HepG2 (cell line): ENCODE measurements around the gene WDFY1. TPM values are rescaled to one million over a fixed set of nuclear protein-coding genes. Genes with fewer than 3 reads are reported as not detected.
A peak's percentile ranks its signal among the peaks of the same experiment; 100 is the strongest.

ENCODE experiments used
- ARID2 ChIP-seq: sonication (generic); formaldehyde crosslinking; IDR thresholded peaks from 2 replicates; pipeline ENCODE4 v1.8.1; 2022; ENCODE audit warnings: mild to moderate bottlenecking, missing genetic modification reagents, borderline replicate concordance
- CREM ChIP-seq, 2 experiments: sonication (generic) in 1 of 2; formaldehyde crosslinking in 1 of 2; IDR thresholded peaks; 2 replicates each; pipeline versions ENCODE4 v1.4.0 to v1.6.1; 2016 to 2020; ENCODE audit warnings: antibody characterized with exemption in 1 of 2, mild to moderate bottlenecking in 1 of 2, missing genetic modification reagents in 1 of 2
- ELF4 ChIP-seq: sonication (generic); formaldehyde crosslinking; IDR thresholded peaks from 2 replicates; pipeline ENCODE4 v1.5.0; 2020; ENCODE audit warnings: missing genetic modification reagents, mild to moderate bottlenecking, moderate library complexity, borderline replicate concordance
- ISX ChIP-seq: sonication (generic); formaldehyde crosslinking; conservative IDR thresholded peaks from 2 replicates; pipeline ENCODE4 v1.5.0; 2020; ENCODE audit warnings: missing genetic modification reagents
- KAT8 ChIP-seq: IDR thresholded peaks from 2 replicates; pipeline ENCODE4 v1.6.1; 2016; ENCODE audit warnings: missing genetic modification reagents, missing compliant biosample characterization
- KMT2B ChIP-seq: IDR thresholded peaks from 2 replicates; pipeline ENCODE4 v1.6.1; 2016; ENCODE audit warnings: missing genetic modification reagents, missing compliant biosample characterization
- MAX ChIP-seq: IDR thresholded peaks from 2 replicates; pipeline ENCODE4 v1.6.1; 2012; ENCODE audit warnings: inconsistent platforms
- MED1 ChIP-seq: sonication (generic); formaldehyde crosslinking; IDR thresholded peaks from 2 replicates; pipeline ENCODE4 v1.4.0; 2020; ENCODE audit warnings: missing genetic modification reagents
- MED13 ChIP-seq: sonication (generic); formaldehyde crosslinking; IDR thresholded peaks from 2 replicates; pipeline ENCODE4 v1.5.0; 2020; ENCODE audit warnings: missing genetic modification reagents
- MTF2 ChIP-seq: sonication (generic); formaldehyde crosslinking; IDR thresholded peaks from 2 replicates; pipeline ENCODE4 v1.5.0; 2020; ENCODE audit warnings: missing genetic modification reagents, borderline replicate concordance
- NFYB ChIP-seq: sonication (generic); formaldehyde crosslinking; IDR thresholded peaks from 2 replicates; pipeline ENCODE4 v1.4.0; 2020; ENCODE audit warnings: missing genetic modification reagents
- SMYD3 ChIP-seq: sonication (generic); formaldehyde crosslinking; IDR thresholded peaks from 2 replicates; pipeline ENCODE4 v1.8.1; 2023; ENCODE audit warnings: mild to moderate bottlenecking, missing genetic modification reagents
- SP4 ChIP-seq: sonication (generic); formaldehyde crosslinking; IDR thresholded peaks from 2 replicates; pipeline ENCODE4 v1.8.1; 2023; ENCODE audit warnings: mild to moderate bottlenecking, missing genetic modification reagents
- TBP ChIP-seq: sonication (generic); formaldehyde crosslinking; IDR thresholded peaks from 2 replicates; pipeline ENCODE4 v1.5.0; 2020; ENCODE audit warnings: missing genetic modification reagents
- ZMYM4 ChIP-seq: sonication (generic); formaldehyde crosslinking; IDR thresholded peaks from 2 replicates; pipeline ENCODE4 v1.8.1; 2023; ENCODE audit warnings: mild to moderate bottlenecking, missing genetic modification reagents
- ZNF207 ChIP-seq: fragments of 450-650 bp; IDR thresholded peaks from 2 replicates; pipeline ENCODE4 v1.6.1; 2016; ENCODE audit warnings: antibody characterized with exemption, borderline replicate concordance
- ZNF44 ChIP-seq: sonication (generic); formaldehyde crosslinking; IDR thresholded peaks from 2 replicates; pipeline ENCODE4 v1.5.1; 2020; ENCODE audit warnings: mild to moderate bottlenecking, missing genetic modification reagents
- ZNF703 ChIP-seq: sonication (generic); formaldehyde crosslinking; IDR thresholded peaks from 2 replicates; pipeline ENCODE4 v1.5.1; 2020; ENCODE audit warnings: missing genetic modification reagents, mild to moderate bottlenecking, moderate library complexity, borderline replicate concordance
- ZNF704 ChIP-seq: sonication (generic); formaldehyde crosslinking; IDR thresholded peaks from 2 replicates; pipeline ENCODE4 v1.8.1; 2023; ENCODE audit warnings: mild to moderate bottlenecking, inconsistent platforms, moderate library complexity, missing genetic modification reagents, borderline replicate concordance
- ZNF746 ChIP-seq: sonication (generic); formaldehyde crosslinking; IDR thresholded peaks from 2 replicates; pipeline ENCODE4 v1.8.0; 2022; ENCODE audit warnings: mild to moderate bottlenecking, missing genetic modification reagents
- ZNF766 ChIP-seq: sonication (generic); formaldehyde crosslinking; IDR thresholded peaks from 2 replicates; pipeline ENCODE4 v1.5.0; 2020; ENCODE audit warnings: missing genetic modification reagents, borderline replicate concordance
- polyA plus RNA-seq, 8 experiments: library from polyadenylated mRNA; depleted of rRNA in 3 of 8; stranded (reverse) in 7 of 8; unstranded in 1 of 8; fragments of >200 nt; fragmentation: Illumina TruSeq in 4 of 8; extraction: Trizol in 4 of 8; gene quantifications; 2 replicates each; pipeline versions ENCODE4 v1.2.1 to v1.2.3, GENCODE V29; 2011 to 2016; ENCODE audit warnings: low read depth in 4 of 8, missing spikeins in 1 of 8, mixed read lengths in 1 of 8; ENCODE audit not compliant: insufficient read depth in 1 of 8
- total RNA-seq, 5 experiments: library from RNA; depleted of rRNA; stranded (reverse); fragments of >200 nt; fragmentation: Illumina TruSeq; extraction: Trizol; gene quantifications; 2 replicates each; pipeline ENCODE4 v1.2.3, GENCODE V29; 2016; ENCODE audit warnings: low read depth in 1 of 5
- TF ChIP-seq, protein P1 (sequence below): IDR thresholded peaks from 2 replicates; pipeline ENCODE4 v1.6.1; 2016; ENCODE audit warnings: low read depth, borderline replicate concordance
- TF ChIP-seq, protein P2 (sequence below): IDR thresholded peaks from 2 replicates; pipeline ENCODE4 v1.6.1; 2016
- TF ChIP-seq, protein P3 (sequence below): sonication (generic); formaldehyde crosslinking; IDR thresholded peaks from 2 replicates; pipeline ENCODE4 v1.4.0; 2020; ENCODE audit warnings: mild to moderate bottlenecking, missing genetic modification reagents
- TF ChIP-seq, protein P4 (sequence below): sonication (generic); formaldehyde crosslinking; IDR thresholded peaks from 2 replicates; pipeline ENCODE4 v1.5.1; 2020; ENCODE audit warnings: mild to moderate bottlenecking, moderate library complexity, missing genetic modification reagents

The WDFY1 gene
- total and polyA plus RNA-seq, 2 of the 13 experiments (the other 11 are each of a cell fraction or from before 2014, with no cell fraction given): 77.0 to 78.4 TPM

- TF ChIP-seq, protein P1, sequence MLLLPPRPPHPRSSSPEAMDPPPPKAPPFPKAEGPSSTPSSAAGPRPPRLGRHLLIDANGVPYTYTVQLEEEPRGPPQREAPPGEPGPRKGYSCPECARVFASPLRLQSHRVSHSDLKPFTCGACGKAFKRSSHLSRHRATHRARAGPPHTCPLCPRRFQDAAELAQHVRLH (CRISPR knock-in tag): peak; percentile 84; the same call in 1 of the 2 replicates
- TF ChIP-seq, protein P2, sequence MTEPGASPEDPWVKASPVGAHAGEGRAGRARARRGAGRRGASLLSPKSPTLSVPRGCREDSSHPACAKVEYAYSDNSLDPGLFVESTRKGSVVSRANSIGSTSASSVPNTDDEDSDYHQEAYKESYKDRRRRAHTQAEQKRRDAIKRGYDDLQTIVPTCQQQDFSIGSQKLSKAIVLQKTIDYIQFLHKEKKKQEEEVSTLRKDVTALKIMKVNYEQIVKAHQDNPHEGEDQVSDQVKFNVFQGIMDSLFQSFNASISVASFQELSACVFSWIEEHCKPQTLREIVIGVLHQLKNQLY (CRISPR knock-in tag): peak; percentile 78; the same call in 1 of the 2 replicates
- TF ChIP-seq ZNF44 (CRISPR knock-in tag): 0 out of 2 replicates have a peak, but pooled peaks have one; percentile 29
- peak; percentile 69 for TF ChIP-seq KMT2B (CRISPR knock-in tag)
- no peak for TF ChIP-seq ZNF704
- TF ChIP-seq, protein P3, sequence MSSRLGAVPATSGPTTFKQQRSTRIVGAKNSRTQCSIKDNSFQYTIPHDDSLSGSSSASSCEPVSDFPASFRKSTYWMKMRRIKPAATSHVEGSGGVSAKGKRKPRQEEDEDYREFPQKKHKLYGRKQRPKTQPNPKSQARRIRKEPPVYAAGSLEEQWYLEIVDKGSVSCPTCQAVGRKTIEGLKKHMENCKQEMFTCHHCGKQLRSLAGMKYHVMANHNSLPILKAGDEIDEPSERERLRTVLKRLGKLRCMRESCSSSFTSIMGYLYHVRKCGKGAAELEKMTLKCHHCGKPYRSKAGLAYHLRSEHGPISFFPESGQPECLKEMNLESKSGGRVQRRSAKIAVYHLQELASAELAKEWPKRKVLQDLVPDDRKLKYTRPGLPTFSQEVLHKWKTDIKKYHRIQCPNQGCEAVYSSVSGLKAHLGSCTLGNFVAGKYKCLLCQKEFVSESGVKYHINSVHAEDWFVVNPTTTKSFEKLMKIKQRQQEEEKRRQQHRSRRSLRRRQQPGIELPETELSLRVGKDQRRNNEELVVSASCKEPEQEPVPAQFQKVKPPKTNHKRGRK (CRISPR knock-in tag): no peak
- no peak for TF ChIP-seq TBP (CRISPR knock-in tag)
- no peak for TF ChIP-seq ZNF207
- peak; percentile 25; the same call in 1 of the 2 replicates for TF ChIP-seq NFYB (CRISPR knock-in tag)
- TF ChIP-seq KAT8 (CRISPR knock-in tag): peak; percentile 88
- TF ChIP-seq MED13: no peak
- TF ChIP-seq ZNF746 (CRISPR knock-in tag): no peak; the same call in 1 of the 2 replicates
- TF ChIP-seq ISX (CRISPR knock-in tag): no peak
- peak; percentile 70 for TF ChIP-seq SP4 (CRISPR knock-in tag)
- TF ChIP-seq CREM (IDR thresholded peaks at IDR 0.05): peak; percentile 82
- no peak for TF ChIP-seq CREM (CRISPR knock-in tag; IDR thresholded peaks at IDR 0.05)
- TF ChIP-seq ZMYM4 (CRISPR knock-in tag): peak; percentile 96
- 0 out of 2 replicates have a peak, but pooled peaks have one; percentile 59 for TF ChIP-seq ZNF766 (CRISPR knock-in tag)
- no peak for TF ChIP-seq SMYD3 (CRISPR knock-in tag)
- TF ChIP-seq MAX: peak; percentile 72
- TF ChIP-seq, protein P4, sequence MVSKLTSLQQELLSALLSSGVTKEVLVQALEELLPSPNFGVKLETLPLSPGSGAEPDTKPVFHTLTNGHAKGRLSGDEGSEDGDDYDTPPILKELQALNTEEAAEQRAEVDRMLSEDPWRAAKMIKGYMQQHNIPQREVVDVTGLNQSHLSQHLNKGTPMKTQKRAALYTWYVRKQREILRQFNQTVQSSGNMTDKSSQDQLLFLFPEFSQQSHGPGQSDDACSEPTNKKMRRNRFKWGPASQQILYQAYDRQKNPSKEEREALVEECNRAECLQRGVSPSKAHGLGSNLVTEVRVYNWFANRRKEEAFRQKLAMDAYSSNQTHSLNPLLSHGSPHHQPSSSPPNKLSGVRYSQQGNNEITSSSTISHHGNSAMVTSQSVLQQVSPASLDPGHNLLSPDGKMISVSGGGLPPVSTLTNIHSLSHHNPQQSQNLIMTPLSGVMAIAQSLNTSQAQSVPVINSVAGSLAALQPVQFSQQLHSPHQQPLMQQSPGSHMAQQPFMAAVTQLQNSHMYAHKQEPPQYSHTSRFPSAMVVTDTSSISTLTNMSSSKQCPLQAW (CRISPR knock-in tag): peak; percentile 95
- TF ChIP-seq ARID2 (CRISPR knock-in tag): no peak
- no peak for TF ChIP-seq MTF2 (CRISPR knock-in tag)
- peak; percentile 91 for TF ChIP-seq MED1 (CRISPR knock-in tag)
- TF ChIP-seq ELF4: no peak
- no peak; the same call in 1 of the 2 replicates for TF ChIP-seq ZNF703 (CRISPR knock-in tag)
These were observed 36.7 kb downstream of the WDFY1 start (continued) for GRCh38 chr2:223908304-223908998.
